GM20000 (cell line): ENCODE results near the gene DNAH11.

Experiments used
- DNase-seq: peaks from one replicate; pipeline ENCODE4 v3.0.0; 2012; ENCODE audit warnings: low spot score
- CTCF ChIP-seq: IDR thresholded peaks from 2 replicates; pipeline ENCODE4 v1.5.1; 2012; ENCODE audit warnings: mild to moderate bottlenecking, control low read depth; ENCODE audit errors: extremely low read depth, missing control alignments

Gene DNAH11

GRCh38 chr7:21942955-21943354 lies 400.1 kb downstream of the DNAH11 start:
- TF ChIP-seq CTCF = no peak

GRCh38 chr7:21943436-21943835 lies 400.6 kb downstream of the DNAH11 start:
- TF ChIP-seq CTCF = no peak
- DNase-seq = no peak

More at GRCh38 chr7:21942955-21943354, 400.1 kb downstream of the DNAH11 start:
- no peak for DNase-seq

- no peak for DNase-seq
- no peak for TF ChIP-seq CTCF
Observed at GRCh38 chr7:21944616-21945453, 402.0 kb downstream of the DNAH11 start.

- TF ChIP-seq CTCF = no peak
- DNase-seq = peak; percentile 89
Observed at GRCh38 chr7:21945454-21946221, 402.8 kb downstream of the DNAH11 start, which contains the start of gene CDCA7L. TSS of gene CDCA7L (minus strand) at chr7:21945899. CDS start at chr7:21945804, 95 bp downstream.

GRCh38 chr7:21946222-21946709 lies 403.4 kb downstream of the DNAH11 start:
- no peak for DNase-seq
- TF ChIP-seq CTCF = no peak

- no peak for TF ChIP-seq CTCF
- no peak for DNase-seq
Observed at GRCh38 chr7:21947056-21947455, 404.2 kb downstream of the DNAH11 start.

GRCh38 chr7:21947946-21948345 lies 405.1 kb downstream of the DNAH11 start:
- TF ChIP-seq CTCF = no peak
- no peak for DNase-seq
